ENCODE data around the gene ERVK3-1.

ERVK3-1 gene

GRCh38 chr19:58350001-58350861, 45.1 kb downstream of the ERVK3-1 start:
- peaks cover 43% of the 10 kb centered on the region for H3K4me1 Mint-ChIP-seq
- peaks cover 13% of the 10 kb centered on the region for H3K36me3 Mint-ChIP-seq (ENCODE audit: low read depth)
- peak overlapping the region; percentile 51 for H3K27ac Mint-ChIP-seq
- no peaks in the 10 kb centered on the region for H3K9me3 Mint-ChIP-seq
- H3K4me3 Mint-ChIP-seq: no peak overlapping the region
- TF ChIP-seq CTCF (IDR thresholded peaks at IDR 0.05): no peak
- H3K27me3 Mint-ChIP-seq (ENCODE audit: low read depth, poor library complexity): peaks cover 24% of the 10 kb centered on the region
- no peak for DNase-seq

GRCh38 chr19:58350871-58351557, 45.8 kb downstream of the ERVK3-1 start:
- H3K9me3 Mint-ChIP-seq: no peaks in the 10 kb centered on the region
- H3K27me3 Mint-ChIP-seq (ENCODE audit: low read depth, poor library complexity): peaks cover 16% of the 10 kb centered on the region
- DNase-seq: no peak
- peak overlapping the region; percentile 51 for H3K27ac Mint-ChIP-seq
- TF ChIP-seq CTCF (IDR thresholded peaks at IDR 0.05): no peak
- peaks cover 38% of the 10 kb centered on the region for H3K4me1 Mint-ChIP-seq
- peaks cover 16% of the 10 kb centered on the region for H3K36me3 Mint-ChIP-seq (ENCODE audit: low read depth)
- no peak overlapping the region for H3K4me3 Mint-ChIP-seq

DNA sequence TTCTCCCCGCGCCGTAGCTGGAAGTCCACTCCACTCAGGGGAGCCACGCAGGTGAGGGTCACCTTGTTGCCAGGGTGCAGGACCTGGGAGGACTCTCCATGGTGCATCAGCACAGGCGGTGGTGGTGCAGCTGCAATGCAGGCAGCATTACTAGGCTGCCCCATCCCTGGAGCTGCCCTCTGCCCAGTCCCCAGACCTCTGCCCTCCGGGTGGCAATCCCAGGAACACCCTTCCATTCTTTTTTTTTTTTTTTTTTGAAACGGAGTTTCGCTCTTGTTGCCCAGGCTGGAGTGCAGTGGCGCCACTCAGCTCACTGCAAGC, 46.3 kb downstream of the ERVK3-1 start:
- no peak for TF ChIP-seq CTCF (IDR thresholded peaks at IDR 0.05)
- Mint-ChIP-seq H3K27ac (no peak overlapping the region), H3K27me3 (ENCODE audit: low read depth, poor library complexity) (peaks cover 11% of the 10 kb centered on the region), H3K4me1 (peaks cover 38% of the 10 kb centered on the region), H3K4me3 (no peak overlapping the region), H3K9me3 (no peaks in the 10 kb centered on the region), H3K36me3 (ENCODE audit: low read depth) (peaks cover 16% of the 10 kb centered on the region)
- DNase-seq: no peak

- Mint-ChIP-seq H3K27me3 (ENCODE audit: low read depth, poor library complexity) (peaks cover 7% of the 10 kb centered on the region), H3K9me3 (no peaks in the 10 kb centered on the region), H3K4me3 (no peak overlapping the region), H3K27ac (peak overlapping the region; percentile 6), H3K4me1 (peaks cover 38% of the 10 kb centered on the region), H3K36me3 (ENCODE audit: low read depth) (peaks cover 16% of the 10 kb centered on the region)
- TF ChIP-seq CTCF (IDR thresholded peaks at IDR 0.05): no peak
- no peak for DNase-seq
These were observed 47.0 kb downstream of the ERVK3-1 start for GRCh38 chr19:58351990-58352755.

DNA sequence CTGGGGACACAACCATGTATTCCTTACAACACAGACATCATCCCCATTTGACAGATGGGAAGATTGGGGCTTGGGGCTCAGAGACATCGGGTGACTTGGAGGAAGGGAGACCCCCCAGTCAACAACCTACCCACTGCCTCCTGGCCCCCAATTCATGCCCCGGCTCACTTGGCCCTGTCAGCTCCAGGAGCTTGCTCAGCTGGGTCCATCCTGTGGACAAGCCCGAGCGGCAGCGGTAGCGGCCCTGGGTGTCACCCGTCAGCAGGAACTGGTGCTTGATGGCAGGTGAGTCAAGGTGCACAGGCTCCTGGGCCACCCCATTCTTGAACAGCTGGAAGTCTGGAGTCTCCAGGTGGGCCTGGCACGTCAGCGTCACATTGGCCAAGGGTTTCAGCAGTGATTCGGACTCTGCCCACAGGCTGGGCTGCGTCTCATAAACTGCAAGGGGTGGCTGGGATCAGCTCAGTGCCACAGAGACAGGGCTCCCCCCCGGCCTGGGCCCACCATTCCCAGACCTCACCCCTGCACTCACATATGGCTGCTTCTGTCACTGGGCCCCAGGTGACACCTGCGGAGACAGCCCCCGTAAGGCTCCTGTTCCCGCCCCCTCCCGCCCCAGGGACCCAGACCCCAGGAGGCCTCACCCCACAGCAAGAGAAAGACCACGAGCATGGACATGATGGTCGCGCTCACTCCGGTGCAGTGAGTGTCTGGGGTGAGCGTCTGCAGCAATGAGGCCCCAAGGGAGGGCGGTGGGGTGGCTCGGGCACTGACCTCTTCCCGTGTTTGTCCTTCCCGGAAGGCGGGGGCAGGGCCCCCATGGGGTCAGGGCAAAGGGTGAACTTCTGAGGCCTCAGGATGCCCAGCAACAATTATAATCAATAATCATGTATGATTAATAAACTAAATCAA, 47.8 kb downstream of the ERVK3-1 start, which contains the start of gene A1BG:
Gene A1BG (minus strand): TSS at position 733 of the 912 bp plus-strand sequence. CDS start 55 bp downstream, at position 678.
- peaks cover 4% of the 10 kb centered on the region for H3K27me3 Mint-ChIP-seq (ENCODE audit: low read depth, poor library complexity)
- no peak for DNase-seq
- TF ChIP-seq CTCF (IDR thresholded peaks at IDR 0.05): no peak
- peak within 1 kb of the TSS; percentile 6 for H3K27ac Mint-ChIP-seq
- peaks cover 16% of the 10 kb centered on the region for H3K36me3 Mint-ChIP-seq (ENCODE audit: low read depth)
- no peak within 1 kb of the TSS for H3K4me3 Mint-ChIP-seq
- peaks cover 35% of the 10 kb centered on the region for H3K4me1 Mint-ChIP-seq
- H3K9me3 Mint-ChIP-seq: no peaks in the 10 kb centered on the region

Measured in nephron progenitor cell (in vitro differentiated cells).